GM19238 (cell line): ENCODE measurements around the gene UCP3.
"Not testable (repeated sequence)": the region's sequence is repeated elsewhere in the genome, so short reads cannot be mapped to it uniquely, and the experiment has no call there.

ENCODE experiments used
- DNase-seq: peaks from one replicate; pipeline ENCODE4 v3.0.0; 2011; ENCODE audit warnings: low spot score; ENCODE audit not compliant: insufficient read length

UCP3 gene

DNA sequence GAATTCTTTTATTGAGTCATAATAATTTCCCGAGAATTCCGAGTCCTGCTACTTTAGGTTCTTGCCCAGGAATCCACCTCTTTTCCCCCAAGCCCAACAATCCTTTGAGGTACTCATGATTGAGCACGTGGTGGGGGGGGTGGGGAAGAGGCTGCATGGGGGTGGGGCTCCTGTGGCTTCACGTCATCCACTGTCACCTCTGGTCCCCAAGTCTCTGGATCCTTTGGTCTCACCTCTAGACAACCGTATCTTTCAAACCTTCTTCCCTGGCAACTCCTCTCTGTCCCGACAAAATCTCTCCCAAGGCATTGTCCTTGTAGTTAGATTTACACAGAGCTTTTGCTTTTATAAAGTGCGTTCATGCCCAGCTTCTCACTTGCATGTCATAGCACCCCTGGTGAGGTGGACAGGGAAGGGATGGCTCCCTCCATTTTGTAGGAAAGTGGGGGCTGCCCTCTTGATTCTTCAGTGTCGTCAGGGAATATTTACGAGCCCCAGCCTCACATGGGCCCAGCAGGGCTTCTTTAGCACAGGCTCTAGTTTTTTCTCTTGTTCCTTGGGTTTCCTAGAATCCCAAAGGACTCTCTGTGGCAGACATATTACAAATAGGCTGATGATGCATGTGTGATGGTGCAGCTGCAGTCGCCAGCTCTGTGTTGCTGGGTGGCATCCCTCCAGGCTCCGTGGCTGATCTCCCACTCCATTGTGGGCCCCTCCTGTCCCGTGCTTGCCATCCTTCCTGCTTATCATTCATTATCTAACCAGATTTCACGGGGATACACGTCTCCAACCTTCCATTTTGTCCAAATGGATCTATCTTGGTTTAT, 8.4 kb downstream of the UCP3 start:
- no peak for DNase-seq

- DNase-seq: no peak
These were observed 9.1 kb downstream of the UCP3 start for GRCh38 chr11:73999581-74000306.

GRCh38 chr11:73998846-73999575, 9.9 kb downstream of the UCP3 start:
- DNase-seq: no peak

GRCh38 chr11:73997120-73997770, 11.6 kb downstream of the UCP3 start:
- DNase-seq: no peak

DNA sequence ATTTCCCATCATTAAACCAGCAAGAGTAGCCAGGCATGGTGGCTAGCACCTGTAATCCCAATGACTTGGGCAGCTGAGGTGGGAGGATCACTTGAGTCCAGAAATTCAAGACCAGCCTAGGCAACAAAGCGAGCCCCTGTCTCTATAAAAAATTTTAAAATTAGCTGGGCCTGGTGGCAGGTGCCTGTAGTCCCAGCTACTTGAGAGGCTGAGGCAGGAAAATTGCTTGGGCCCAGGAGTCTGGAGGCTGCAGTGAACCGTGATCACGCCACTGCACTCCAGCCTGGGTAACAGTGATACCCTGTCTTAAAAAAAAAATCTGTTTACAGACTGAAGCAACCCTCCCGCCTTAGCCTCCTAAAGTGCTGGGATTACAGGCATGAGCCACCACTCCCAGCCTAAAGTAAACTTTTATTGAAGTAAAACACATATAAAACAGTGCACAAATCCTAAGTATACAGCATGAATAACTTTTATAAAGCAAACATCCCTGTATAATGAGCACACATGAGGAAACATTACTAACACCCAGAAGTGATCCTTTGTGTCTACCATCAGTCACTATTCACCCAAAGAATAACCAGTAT, 12.6 kb downstream of the UCP3 start:
- no peak for DNase-seq

DNA sequence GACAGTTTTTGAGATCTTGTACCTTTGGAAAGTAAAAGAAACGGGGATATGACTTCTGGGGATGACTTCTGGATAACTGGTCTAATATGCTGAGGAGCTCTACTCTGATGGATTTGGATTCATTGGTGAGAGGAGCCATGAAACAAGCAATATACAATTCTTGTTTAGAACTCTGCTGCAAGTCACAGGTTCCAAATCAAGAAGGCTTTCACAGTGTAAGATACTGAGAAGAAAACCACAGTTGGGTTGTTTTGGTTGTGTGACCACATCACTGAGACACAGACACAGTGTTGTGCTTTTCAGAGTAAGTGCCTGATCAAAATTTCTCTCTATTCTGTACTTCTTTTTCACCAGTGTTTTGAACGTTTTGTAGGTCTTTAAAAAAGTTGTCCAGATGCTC, 13.2 kb downstream of the UCP3 start:
- no peak for DNase-seq

DNA sequence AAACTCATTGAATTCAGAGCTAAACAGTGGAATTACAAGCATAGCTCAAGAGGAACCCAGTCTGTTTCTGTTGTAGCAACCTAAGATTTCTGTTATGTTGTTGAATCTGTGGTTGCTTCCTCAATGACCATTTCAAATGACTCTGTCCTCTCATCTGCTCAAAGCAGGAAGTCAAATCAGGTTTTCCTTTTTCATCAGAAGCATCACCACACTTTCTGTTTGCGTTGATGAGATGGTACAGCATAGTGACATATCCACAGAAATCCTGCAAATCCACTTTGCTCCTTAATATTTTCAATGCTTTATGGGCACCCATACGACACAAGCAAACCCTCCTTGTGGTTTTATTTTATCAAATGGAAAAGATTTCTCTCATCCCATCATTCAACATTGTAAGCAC, 13.6 kb downstream of the UCP3 start:
- no peak for DNase-seq

DNA sequence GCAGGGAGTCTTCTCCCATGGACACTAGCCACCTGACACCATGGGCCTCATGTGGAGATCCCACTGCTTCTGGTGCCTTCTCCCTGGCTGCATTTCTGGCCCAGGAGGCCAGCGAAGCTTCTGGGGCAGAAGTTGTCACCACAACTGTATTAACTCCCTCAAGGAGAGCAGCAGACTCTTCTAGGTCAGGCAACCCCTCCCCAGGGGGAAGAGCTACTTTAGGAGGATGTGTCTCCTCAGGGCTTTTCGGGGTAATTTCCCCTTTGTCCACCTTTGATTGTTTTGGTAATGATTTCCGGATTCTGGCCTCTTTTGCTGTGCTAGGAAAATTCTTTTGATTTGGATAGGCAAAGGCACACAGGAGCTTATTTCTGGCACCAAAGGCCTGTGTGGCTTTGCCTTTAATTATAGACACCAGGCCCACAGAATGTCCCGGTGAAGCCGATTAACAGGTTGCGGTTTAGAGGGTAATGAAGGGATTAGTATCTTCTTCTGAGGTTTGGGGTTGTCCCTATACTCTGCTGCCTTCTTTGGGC, 17.3 kb downstream of the UCP3 start:
- DNase-seq: no peak

GRCh38 chr11:73990730-73991129, 18.2 kb downstream of the UCP3 start:
- no peak for DNase-seq

DNA sequence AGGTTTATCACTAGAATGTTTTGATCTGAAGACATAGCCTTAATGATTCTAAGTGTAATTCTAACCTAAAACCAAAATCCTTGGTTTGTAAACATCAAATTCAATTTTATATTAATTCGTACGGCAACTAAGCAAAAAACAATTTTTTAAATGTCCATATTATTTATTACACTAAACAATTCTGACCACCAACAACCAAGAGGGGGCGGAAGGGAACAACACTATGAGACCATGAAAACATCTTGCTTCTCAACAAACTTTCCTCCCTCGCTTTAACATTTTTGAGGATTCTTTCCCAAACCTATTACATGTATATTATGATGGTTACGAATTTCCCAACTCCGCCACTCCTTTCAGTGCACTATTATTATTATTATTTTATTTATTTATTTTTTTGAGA, 19.7 kb downstream of the UCP3 start:
- no peak for DNase-seq

DNA sequence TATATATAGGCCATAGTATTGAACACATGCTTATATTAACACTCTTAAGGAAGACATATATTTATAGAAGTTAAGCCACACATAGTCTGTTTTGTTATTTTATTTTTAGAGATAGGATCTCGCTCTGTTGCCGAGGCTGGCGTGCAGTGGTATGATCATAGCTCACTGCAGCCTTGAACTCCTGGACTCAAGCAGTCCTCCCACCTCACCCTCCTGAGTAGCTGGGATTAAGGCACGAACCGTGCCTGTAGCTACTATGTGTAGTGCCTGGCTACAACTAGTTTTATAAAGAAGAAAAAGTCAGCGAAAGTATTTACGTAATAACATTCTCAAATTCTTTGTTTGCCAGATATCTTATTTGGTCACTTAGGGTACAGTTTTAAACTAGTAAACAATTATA, 20.7 kb downstream of the UCP3 start:
- no peak for DNase-seq

DNA sequence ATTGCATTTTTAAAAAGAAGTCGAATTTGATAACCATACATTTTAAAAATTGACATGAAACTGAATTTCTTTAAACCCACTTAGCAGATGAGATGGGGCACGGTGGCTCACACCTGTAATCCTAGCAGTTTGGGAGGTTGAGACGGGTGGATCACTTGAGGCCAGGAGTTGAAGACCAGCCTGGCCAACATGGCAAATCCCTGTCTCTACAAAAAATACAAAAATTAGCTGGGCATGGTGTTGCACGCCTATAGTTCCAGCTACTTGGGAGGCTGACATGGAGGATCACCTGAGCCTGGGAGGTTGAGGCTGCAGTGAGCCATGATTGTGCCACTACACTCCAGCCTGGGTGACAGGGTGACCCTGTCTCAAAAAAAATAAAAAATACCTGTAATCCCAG, 23.2 kb downstream of the UCP3 start:
- not testable (repeated sequence) for DNase-seq

GRCh38 chr11:73983741-73984538, 24.9 kb downstream of the UCP3 start:
- DNase-seq: no peak

DNA sequence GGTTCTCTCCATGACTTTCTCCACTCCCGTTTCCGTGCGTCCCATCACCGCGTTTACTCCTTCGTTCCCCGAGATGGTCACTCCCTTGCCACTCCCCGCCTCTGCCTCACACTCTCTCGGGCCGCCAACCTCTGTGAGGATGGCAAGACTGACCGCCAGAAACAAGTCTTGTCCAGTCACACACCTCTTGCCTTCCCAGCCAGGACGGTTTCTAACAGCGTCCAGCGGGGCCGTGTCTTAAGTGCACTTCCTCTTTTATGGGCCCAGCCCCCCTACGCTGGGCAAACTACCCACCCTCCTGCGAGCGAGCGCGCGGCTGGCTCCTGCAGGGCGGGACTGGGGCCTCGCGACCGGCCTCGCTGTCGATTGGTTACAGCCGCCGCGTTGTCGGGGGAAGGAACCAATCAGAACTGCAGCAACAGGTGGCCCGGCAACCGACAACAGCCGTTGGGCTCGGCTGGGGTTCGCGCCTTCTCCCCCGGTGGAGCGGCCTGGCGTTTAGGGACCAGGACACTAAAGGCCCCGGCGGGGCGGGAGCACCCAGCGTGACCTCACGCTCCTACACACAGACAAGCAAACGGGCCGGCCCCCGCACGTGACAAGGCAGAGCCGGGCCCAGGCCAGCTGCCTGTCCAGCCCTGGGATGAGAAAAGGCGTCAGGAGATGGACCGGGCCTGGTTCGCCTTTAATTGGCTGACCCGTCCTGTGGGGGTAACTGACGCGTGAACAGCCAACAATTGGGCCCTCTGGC, 25.7 kb downstream of the UCP3 start:
- DNase-seq: peak; percentile 94

GRCh38 chr11:73982595-73982989, 26.3 kb downstream of the UCP3 start, which contains the start of gene UCP2:
UCP2 (minus strand) TSS chr11:73982843; CDS start chr11:73978378, 4,465 bp downstream.
- peak; percentile 64 for DNase-seq

- no peak for DNase-seq
These were observed 27.7 kb downstream of the UCP3 start for GRCh38 chr11:73981051-73981805.

DNA sequence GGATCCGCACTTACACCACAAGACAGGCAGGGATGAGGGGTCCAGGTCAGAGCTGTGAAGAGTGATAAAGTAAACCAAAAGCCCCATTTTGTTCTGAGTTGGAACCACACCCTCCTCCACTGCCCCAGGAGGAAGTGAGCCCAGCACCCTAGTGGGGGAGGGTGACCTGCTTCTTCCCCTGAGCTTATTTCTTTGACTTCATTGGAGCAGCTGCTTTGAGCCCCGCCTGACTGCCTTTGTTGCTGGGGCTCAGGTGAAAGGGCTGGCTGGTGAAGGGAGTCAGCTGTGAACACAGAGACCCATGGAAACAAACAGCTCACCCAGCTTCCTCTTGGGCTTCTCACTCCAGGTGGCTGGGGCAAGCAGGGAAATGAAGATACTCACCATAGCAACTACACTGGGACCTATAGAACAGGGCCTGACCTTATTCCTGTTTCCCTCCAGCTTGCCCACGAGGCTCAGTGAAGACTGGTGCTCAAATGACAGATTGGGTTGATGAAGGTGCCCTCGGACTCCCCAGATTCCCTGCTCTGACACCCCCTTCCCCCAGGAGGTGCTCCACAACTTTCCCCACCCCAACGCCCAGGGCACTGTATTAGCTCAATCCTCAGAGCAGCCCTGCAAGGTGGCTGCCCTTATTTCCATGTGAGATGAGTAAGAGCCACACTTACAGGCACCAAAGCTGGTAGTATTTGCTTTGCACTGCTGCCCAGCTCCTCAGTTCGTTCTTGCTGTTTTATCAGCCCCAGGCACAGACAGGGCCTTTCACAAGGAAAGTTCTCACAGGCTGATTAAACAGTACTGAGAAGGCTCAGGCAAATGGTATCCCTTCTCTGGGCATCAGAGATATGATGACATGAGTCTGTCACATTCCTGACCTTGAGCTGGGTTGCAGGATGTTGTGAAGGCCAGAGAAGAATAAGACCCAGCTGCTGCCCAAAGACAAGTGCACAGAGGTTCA, 28.6 kb downstream of the UCP3 start:
- DNase-seq: peak; percentile 90
